GM19043 (cell line): ENCODE data around the gene LBHD2.

Experiments used
- ATAC-seq: cut with Tn5 transposase; IDR thresholded peaks from one replicate; pipeline ENCODE4 v1.9.1; 2021; ENCODE audit warnings: low read depth; ENCODE audit not compliant: unreplicated experiment

The LBHD2 gene

DNA sequence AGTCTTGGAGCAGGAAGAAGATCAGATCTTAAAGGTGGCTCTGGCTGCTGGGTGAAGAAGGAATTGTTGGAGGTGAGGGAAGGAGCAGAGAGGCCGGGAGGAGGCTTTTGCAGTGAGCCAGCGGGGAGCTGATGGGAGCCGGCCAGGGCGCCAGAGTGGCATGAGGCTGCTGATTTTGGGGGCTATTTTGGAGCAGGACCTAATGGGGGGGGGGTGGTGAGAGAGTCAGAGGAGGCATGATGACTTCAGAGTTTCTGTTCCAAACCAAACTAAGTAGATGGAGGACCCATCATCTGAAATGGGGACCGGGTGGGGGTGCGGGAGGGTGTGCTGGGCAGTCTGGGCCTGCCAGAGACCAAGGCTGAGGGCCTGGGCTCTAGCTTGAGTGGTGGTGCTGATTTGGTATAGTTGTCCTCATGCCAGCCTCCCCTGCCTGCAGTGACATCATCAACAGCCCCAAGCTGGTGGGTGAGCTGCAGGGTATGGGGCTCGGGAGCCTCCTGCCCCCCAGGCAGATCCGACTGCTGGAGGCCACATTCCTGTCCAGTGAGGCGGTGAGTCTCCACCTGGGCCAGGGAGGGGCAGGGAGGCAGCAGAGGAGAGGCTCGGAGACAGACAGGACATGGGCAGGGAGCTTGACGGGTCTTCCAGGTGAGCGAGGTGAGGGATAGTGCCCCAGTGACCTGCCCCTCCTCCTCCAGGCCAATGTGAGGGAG lies 45.4 kb downstream of the LBHD2 start:
- ATAC-seq = no peak

DNA sequence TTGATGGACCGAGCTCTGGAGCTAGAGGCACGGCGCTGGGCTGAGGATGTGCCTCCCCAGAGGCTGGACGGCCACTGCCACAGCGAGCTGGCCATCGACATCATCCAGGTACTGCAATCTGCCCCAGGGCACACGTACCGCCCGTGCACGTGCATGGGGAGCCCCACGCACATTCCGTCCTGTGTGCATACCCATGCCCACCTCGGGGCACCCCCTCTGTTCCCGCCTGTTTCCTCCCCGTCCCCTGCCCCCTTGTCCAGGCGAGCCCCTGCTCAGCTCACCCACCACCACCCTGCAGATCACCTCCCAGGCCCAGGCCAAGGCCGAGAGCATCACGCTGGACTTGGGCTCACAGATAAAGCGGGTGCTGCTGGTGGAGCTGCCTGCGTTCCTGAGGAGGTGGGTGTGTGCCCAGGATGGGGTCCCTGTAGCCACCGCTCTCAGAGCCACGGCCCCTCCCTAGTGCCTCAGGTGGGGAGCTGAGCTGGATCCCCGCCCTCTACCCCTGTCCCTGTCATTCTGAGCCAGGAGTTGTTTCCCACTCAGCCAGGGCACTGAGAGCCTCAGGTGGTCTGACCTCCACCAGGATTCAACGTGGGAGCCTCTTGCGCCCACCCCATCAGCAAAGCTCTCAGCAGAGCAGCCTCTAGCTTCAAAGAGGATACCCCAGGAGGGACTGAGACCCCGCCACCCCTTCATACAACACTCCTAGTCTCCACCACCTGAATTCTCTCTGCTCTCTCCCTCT lies 46.2 kb downstream of the LBHD2 start:
- no peak for ATAC-seq

GRCh38 chr14:103130965-103131364 lies 47.0 kb downstream of the LBHD2 start:
- ATAC-seq = no peak

DNA sequence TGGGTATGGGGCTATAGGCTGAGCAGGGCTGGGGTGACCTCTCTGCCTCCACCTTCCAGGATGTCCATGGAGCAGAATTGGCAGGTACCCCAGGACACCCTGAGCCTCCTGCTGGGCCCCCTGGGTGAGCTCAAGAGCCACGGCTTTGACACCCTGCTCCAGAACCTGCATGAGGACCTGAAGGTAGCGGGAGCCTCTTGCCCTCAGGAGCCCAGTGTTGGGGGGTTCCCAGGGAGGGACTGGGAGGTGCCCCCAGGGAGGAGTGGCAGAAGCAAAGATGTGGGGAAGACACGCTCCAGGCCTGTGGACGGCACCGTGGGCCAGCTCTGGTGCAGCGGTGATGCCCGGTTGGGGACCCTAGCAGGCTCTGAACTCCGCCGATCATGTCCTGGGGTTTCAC lies 47.6 kb downstream of the LBHD2 start:
- ATAC-seq = no peak

- ATAC-seq = no peak
Observed at GRCh38 chr14:103132381-103133209, 48.6 kb downstream of the LBHD2 start.

- ATAC-seq = no peak
Observed at GRCh38 chr14:103133210-103134140, 49.5 kb downstream of the LBHD2 start.

GRCh38 chr14:103134405-103134804 lies 50.4 kb downstream of the LBHD2 start:
- ATAC-seq = no peak

- no peak for ATAC-seq
Observed at GRCh38 chr14:103134919-103135318, 50.9 kb downstream of the LBHD2 start.

DNA sequence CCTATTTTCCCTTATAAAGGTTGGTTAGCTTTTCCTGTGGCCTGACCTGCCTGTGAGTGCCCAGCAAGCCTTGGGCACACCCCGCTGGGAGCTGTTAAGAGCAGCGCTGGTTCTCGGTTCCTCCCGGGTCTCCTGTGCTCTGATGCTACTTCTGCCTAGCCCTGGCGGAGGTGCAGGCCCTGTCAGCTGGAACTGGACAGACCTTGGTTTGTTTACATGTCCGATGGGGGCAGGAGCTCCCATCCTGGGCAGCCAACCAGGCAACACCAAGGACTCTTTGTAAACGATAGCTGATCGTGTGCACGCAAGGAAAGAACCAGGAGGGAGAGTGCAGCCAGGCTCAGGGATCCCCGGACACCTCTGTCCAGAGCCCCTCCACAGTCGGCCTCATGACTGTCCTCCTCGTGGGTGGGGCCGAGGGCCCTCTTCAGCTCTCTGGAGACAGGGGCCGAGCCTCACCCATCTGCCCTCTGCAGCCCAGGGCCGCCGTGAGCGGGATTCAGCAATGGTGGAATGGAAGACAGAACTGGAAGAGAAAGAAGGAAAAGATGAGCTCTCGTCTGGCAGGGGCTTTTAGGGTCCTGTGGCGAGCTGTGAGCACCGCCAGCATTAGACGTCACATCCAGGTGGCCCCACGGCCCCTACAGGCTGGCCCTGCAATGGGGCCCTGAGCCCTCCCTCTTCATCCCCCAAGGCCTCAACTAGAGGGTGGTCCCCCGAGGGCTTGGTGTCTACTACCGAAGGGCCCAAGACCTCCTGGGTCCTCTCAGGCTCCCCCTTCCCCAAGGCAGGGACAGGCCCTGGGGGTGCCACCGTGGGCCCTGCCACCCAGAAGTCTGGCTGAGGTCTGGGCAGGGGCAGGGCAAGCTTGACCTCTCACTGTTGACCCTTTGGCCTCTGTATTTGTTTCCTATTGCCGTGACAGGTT lies 51.6 kb downstream of the LBHD2 start:
- ATAC-seq = no peak

DNA sequence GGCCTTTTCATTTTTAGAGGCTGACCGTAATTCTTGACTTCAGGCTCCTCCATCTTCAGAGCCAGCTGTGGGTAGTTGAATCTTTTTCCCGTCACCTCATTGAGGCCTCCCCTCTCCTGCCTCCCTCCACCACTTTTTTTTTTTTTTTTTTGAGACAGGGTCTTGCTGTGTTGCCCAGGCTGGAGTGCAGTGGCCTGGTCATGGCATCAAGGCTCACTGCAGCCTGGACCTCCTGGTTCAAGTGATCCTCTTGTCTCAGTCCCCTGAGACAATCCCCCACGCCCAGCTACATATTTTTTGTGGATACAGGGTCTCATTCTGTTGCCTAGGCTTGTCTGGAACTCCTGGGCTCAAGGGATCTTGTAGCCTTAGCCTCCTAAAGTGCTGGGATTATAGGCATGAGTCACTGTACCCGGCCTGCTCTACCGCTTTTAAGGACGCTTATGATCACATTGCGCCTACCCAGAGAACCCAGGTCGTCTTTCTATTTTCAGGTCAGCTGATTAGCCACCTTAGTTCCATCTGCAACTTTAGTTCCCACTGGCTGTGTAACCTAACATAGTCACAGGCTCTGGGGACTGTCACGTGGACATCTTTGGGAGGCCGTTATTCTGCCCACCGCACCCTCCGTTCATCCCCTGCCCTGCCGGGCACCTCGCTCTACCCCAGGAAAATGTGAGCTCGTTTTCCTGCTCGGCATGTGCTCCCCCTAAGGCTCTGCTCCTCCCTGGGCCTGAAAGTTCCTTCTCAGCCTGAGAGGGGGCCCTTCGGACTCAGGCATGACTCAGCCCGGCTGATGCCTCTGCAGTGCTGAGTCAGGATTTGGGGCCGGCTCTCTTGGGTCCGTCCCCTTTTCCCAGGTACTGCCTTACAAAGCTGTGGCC lies 52.6 kb downstream of the LBHD2 start:
- no peak for ATAC-seq

- ATAC-seq = no peak
Observed at GRCh38 chr14:103137689-103138300, 53.8 kb downstream of the LBHD2 start.

- no peak for ATAC-seq
Observed at GRCh38 chr14:103138301-103139131, 54.5 kb downstream of the LBHD2 start.

- ATAC-seq = no peak
Observed at GRCh38 chr14:103139132-103140025, 55.4 kb downstream of the LBHD2 start.
